ENCODE data around the gene B3GNT7. TPM values are rescaled to one million over a fixed set of nuclear protein-coding genes. Genes with fewer than 3 reads are reported as not detected.
A peak's percentile ranks its signal among the peaks of the same experiment; 100 is the strongest.

Gene B3GNT7
- total RNA-seq, 4 donors from 2014 or later: 3.0 to 5.7 (median 3.6) TPM

DNA sequence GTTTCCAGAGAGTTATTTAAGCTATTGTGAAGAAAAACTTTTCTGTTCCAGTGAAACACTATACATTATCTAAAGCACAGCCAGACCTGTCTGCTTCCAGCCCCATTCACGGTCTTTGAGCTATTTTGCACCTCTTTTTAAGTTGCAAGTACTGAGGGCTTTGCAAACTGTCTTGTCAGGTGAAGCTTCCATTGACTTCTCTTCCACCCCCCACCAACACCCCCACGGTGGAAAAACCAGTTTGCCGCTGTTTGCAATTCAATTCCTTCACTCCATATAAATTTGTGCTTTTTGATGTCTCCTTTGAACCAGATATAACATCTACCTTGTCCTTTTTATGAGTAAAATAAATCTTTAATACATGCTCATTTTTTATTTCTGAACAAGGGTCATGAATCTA, 15.7 kb downstream of the B3GNT7 start:
- 66 to 76% methylated on average over 3 of the region's 3 CpGs for WGBS, 2 donors (ENCODE audit: low coverage in 1 of 2)
- TF ChIP-seq CTCF (IDR thresholded peaks at IDR 0.05) (no peak), POLR2A (IDR thresholded peaks at IDR 0.05) (no peak), EP300 (IDR thresholded peaks at IDR 0.05) (no peak), POLR2AphosphoS5 (IDR thresholded peaks at IDR 0.05) (no peak)
- Histone ChIP-seq H3K4me3 (no peak overlapping the region), H3K27ac (no peak overlapping the region), H3K27me3 (no peaks in the 10 kb centered on the region), H3K9me3 (no peaks in the 10 kb centered on the region), H3K36me3 (no peaks in the 10 kb centered on the region), H3K4me1 (peaks cover 0 to 17% (median 4%) of the 10 kb centered on the region in 3 donors)
- ATAC-seq: no peak

DNA sequence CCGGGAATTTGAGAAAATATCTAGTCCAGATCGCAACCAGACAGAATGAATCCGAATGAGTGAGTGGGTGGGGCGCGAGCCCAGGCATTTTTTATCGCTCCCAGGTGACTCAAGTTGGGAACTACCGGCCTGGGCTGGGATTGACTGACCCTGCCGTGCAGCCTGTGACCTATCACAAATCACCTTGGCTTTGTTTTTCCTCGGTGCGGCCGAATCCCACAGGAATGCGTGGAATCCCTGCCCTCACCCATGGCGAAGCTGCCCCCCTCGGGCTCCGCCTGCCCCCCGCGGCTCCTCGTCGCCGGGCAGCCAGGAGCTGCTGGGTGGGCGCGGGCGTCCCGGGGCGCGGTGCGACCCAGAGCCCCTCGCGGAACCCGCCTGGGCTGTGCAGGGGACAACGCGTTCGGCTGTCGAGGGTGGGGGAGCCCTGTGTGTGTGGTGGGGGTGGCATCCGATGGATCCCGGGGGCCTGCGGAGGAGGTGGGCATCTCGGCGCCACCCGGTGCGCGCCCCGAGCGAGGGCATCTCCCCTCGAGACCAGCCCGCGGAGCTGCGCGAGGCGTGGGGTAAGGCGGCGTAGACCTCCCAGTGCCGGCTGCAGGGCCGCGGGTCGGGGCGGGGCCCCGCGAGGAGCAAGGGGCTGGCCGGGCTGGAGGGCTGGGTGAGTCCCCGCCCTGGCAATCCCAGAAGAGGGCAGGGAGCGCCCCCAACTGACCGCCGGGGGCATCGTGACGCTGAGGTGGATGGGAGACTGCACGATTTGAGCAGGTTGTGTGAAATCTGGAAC, 16.5 kb downstream of the B3GNT7 start:
- peak; percentile 98 for ATAC-seq
- Histone ChIP-seq H3K36me3 (no peaks in the 10 kb centered on the region), H3K4me1 (peaks cover 0 to 17% (median 4%) of the 10 kb centered on the region in 3 donors), H3K27ac (peak overlapping the region in 1 of 4 donors; percentile 66), H3K9me3 (no peaks in the 10 kb centered on the region), H3K4me3 (peak overlapping the region; percentile 35 to 69), H3K27me3 (no peaks in the 10 kb centered on the region)
- 10 to 16% methylated on average over 9 to 12 of the region's 67 CpGs for WGBS, 2 donors (ENCODE audit: low coverage in 1 of 2)
- TF ChIP-seq POLR2AphosphoS5 (IDR thresholded peaks at IDR 0.05) (no peak), CTCF (IDR thresholded peaks at IDR 0.05) (peak in 3 of 4 experiments; percentile 70 to 91 (median 72)), EP300 (IDR thresholded peaks at IDR 0.05) (no peak), POLR2A (IDR thresholded peaks at IDR 0.05) (no peak)

DNA sequence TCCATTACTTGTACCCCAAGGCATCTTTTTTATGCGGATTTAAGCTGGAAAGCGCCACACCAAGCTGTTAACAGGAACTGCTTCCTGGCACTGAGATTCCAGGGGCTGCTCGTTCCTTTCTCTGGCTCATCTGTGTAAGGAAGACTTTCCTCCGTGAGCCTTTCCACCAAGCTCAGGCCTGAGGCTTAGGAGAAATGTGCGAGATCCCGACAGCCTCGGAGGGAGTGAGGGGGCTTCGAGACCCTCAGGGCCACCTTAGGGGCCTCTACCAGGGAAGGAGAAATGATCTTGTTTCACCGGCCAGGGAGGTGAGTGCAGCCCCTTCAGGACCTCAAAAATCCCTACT, 17.1 kb downstream of the B3GNT7 start:
- Histone ChIP-seq H3K4me3 (peak overlapping the region; percentile 35 to 69), H3K4me1 (peaks cover 0 to 17% (median 4%) of the 10 kb centered on the region in 3 donors), H3K27me3 (no peaks in the 10 kb centered on the region), H3K27ac (peak overlapping the region in 1 of 4 donors; percentile 66), H3K36me3 (no peaks in the 10 kb centered on the region), H3K9me3 (no peaks in the 10 kb centered on the region)
- 16 to 21% methylated on average over 5 to 8 of the region's 9 CpGs for WGBS, 2 donors (ENCODE audit: low coverage in 1 of 2)
- peak; percentile 8 for ATAC-seq
- peak in 1 of 4 experiments; percentile 1 for TF ChIP-seq CTCF (IDR thresholded peaks at IDR 0.05)
- no peak for TF ChIP-seq EP300 (IDR thresholded peaks at IDR 0.05)
- no peak for TF ChIP-seq POLR2A (IDR thresholded peaks at IDR 0.05)

GRCh38 chr2:231413456-231413855, 17.9 kb downstream of the B3GNT7 start:
- H3K27ac ChIP-seq: no peak overlapping the region
- H3K4me3 ChIP-seq: no peak overlapping the region
- 81 to 92% methylated on average over 2 to 6 of the region's 6 CpGs for WGBS, 2 donors (ENCODE audit: low coverage in 1 of 2)
- H3K4me1 ChIP-seq: peaks cover 0 to 17% (median 4%) of the 10 kb centered on the region in 3 donors
- no peaks in the 10 kb centered on the region for H3K9me3 ChIP-seq
- peaks cover 4% of the 10 kb centered on the region for H3K27me3 ChIP-seq
- ATAC-seq: no peak
- TF ChIP-seq EP300 (IDR thresholded peaks at IDR 0.05): no peak
- TF ChIP-seq POLR2AphosphoS5 (IDR thresholded peaks at IDR 0.05): no peak
- no peak for TF ChIP-seq CTCF (IDR thresholded peaks at IDR 0.05)
- H3K36me3 ChIP-seq: no peaks in the 10 kb centered on the region

GRCh38 chr2:231413921-231414476, 18.5 kb downstream of the B3GNT7 start:
- no peak for TF ChIP-seq EP300 (IDR thresholded peaks at IDR 0.05)
- no peak for TF ChIP-seq CTCF (IDR thresholded peaks at IDR 0.05)
- TF ChIP-seq POLR2AphosphoS5 (IDR thresholded peaks at IDR 0.05): no peak
- no peak for TF ChIP-seq POLR2A (IDR thresholded peaks at IDR 0.05)
- Histone ChIP-seq H3K27ac (no peak overlapping the region), H3K4me3 (no peak overlapping the region), H3K27me3 (peaks cover 9% of the 10 kb centered on the region), H3K4me1 (peaks cover 0 to 17% (median 4%) of the 10 kb centered on the region in 3 donors), H3K36me3 (no peaks in the 10 kb centered on the region), H3K9me3 (no peaks in the 10 kb centered on the region)
- 56 to 70% methylated on average over 8 to 14 of the region's 15 CpGs for WGBS, 2 donors (ENCODE audit: low coverage in 1 of 2)
- no peak for ATAC-seq
